Activated naive CD8-positive, alpha-beta T cell treated with anti-CD3 and anti-CD28 coated beads, Interleukin-2, amount 50 U/mL, for 24 hours (primary cell): ENCODE results near the gene ANLN.

Experiments
- ATAC-seq: fragments of 150-1000 bp; cut with Tn5 transposase; one replicate; pipeline ENCODE4 v1.10.0; 2021
- DNase-seq: peaks from one replicate; pipeline ENCODE4 v3.0.0; 2021
- H3K27ac Mint-ChIP-seq: one replicate; pipeline ENCODE4 v1.8.0; 2021; ENCODE audit warnings: mild to moderate bottlenecking, mixed read lengths
- H3K27me3 Mint-ChIP-seq: one replicate; pipeline ENCODE4 v1.8.0; 2021; ENCODE audit warnings: mixed read lengths
- H3K36me3 Mint-ChIP-seq: one replicate; pipeline ENCODE4 v1.8.0; 2021; ENCODE audit warnings: low read depth, mixed read lengths
- H3K4me1 Mint-ChIP-seq: one replicate; pipeline ENCODE4 v1.8.0; 2021; ENCODE audit warnings: mixed read lengths
- H3K4me3 Mint-ChIP-seq: one replicate; pipeline ENCODE4 v1.8.0; 2021; ENCODE audit warnings: mild to moderate bottlenecking, moderate library complexity, mixed read lengths
- H3K9me3 Mint-ChIP-seq: one replicate; pipeline ENCODE4 v1.8.0; 2021; ENCODE audit warnings: mixed read lengths

ANLN gene

GRCh38 chr7:36391436-36392198 lies 2.0 kb downstream of the ANLN start:
- Mint-ChIP-seq H3K4me3 (peak overlapping the region; percentile 83), H3K4me1 (peaks cover 34% of the 10 kb centered on the region), H3K27me3 (peaks cover 12% of the 10 kb centered on the region), H3K9me3 (peaks cover 11% of the 10 kb centered on the region), H3K36me3 (peaks cover 25% of the 10 kb centered on the region), H3K27ac (peak overlapping the region; percentile 60)
- ATAC-seq (no peak), DNase-seq (no peak)

GRCh38 chr7:36393826-36394225 lies 4.2 kb downstream of the ANLN start:
- Mint-ChIP-seq H3K4me3 (no peak overlapping the region), H3K9me3 (peaks cover 11% of the 10 kb centered on the region), H3K36me3 (peaks cover 46% of the 10 kb centered on the region), H3K27me3 (peaks cover 12% of the 10 kb centered on the region), H3K4me1 (peaks cover 32% of the 10 kb centered on the region), H3K27ac (no peak overlapping the region)
- ATAC-seq, result no peak
- no peak for DNase-seq

DNA sequence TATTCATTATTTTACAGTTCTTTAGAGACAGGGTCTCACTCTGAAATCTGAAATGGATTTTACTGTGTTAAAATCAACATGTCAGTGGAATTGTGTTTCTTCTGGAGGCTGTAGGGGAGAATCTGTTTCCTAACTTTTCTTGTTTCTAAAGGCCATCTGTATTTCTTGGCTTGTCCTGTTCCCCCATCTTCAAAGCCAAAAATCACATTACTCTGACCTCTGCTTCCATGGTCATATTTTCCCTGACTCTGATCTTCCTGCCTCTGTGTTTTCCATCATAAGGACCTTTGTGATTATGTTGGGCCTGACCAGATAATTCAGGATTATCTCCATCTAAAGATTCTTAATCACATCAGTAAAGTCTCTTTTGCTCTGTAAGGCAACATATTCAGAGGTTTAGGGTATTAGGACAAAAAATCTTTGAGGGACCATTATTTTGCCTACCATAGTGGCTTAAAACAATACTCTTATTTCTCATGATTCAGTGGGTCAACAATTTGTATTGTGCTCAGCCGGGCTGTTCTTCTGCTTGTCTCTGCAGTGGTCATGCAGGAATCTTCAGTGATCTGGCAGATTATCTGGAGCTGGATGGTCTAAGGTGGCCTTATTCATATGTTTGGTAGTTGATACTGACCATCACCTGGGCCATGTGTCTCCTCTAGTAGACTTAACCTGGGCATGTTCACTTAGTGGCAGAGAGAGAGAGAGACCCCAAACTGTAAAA lies 5.7 kb downstream of the ANLN start:
- ATAC-seq (no peak), DNase-seq (no peak)
- Mint-ChIP-seq H3K4me1 (peaks cover 30% of the 10 kb centered on the region), H3K4me3 (no peak overlapping the region), H3K9me3 (peaks cover 11% of the 10 kb centered on the region), H3K36me3 (peaks cover 57% of the 10 kb centered on the region), H3K27ac (no peak overlapping the region), H3K27me3 (peaks cover 12% of the 10 kb centered on the region)

DNA sequence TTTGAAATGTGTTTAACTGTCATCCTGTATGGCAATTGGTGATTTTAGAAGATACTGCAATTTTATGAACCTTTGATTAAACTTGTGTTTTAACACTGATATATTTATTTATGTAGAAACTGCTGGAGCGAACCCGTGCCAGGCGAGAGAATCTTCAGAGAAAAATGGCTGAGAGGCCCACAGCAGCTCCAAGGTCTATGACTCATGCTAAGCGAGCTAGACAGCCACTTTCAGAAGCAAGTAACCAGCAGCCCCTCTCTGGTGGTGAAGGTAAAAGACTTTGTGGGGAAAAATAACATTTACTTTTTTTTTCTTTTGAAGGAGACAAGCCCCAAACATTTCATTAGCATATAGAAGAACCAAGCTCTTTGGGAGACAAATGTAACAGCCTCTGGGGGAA lies 6.5 kb downstream of the ANLN start:
- peaks cover 9% of the 10 kb centered on the region for H3K27me3 Mint-ChIP-seq
- H3K4me3 Mint-ChIP-seq, result no peak overlapping the region
- ATAC-seq (peak; percentile 67), DNase-seq (no peak)
- no peak overlapping the region for H3K27ac Mint-ChIP-seq
- H3K4me1 Mint-ChIP-seq, result peaks cover 22% of the 10 kb centered on the region
- H3K36me3 Mint-ChIP-seq, result peaks cover 60% of the 10 kb centered on the region
- peaks cover 11% of the 10 kb centered on the region for H3K9me3 Mint-ChIP-seq

DNA sequence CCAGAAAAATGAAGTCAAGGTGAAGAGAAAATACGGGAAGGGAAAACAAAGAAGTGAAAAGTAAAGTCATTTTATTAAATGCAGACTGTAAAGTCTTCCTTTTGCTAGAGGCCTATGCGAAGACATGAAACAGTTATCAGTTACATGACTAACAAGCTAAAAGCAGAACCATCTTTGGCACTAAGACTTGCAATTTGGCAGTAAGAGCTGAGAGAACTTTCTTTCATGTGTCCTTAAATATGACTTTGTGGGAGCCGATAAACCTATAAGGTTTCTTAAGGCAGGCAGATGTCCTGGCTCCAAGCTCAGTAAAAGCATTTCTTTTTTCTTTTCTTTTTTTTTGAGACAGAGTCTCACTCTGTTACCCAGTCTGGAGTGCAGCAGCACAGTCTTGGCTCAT lies 10.4 kb downstream of the ANLN start:
- Mint-ChIP-seq H3K36me3 (peaks cover 67% of the 10 kb centered on the region), H3K4me3 (no peak overlapping the region), H3K4me1 (peaks cover 9% of the 10 kb centered on the region), H3K27me3 (peaks cover 3% of the 10 kb centered on the region), H3K9me3 (peaks cover 7% of the 10 kb centered on the region), H3K27ac (no peak overlapping the region)
- ATAC-seq, result no peak
- DNase-seq, result no peak

- DNase-seq (no peak), ATAC-seq (no peak)
- H3K9me3 Mint-ChIP-seq, result peaks cover under 1% of the 10 kb centered on the region
- peaks cover 62% of the 10 kb centered on the region for H3K36me3 Mint-ChIP-seq
- no peak overlapping the region for H3K27ac Mint-ChIP-seq
- peaks cover 7% of the 10 kb centered on the region for H3K4me1 Mint-ChIP-seq
- no peaks in the 10 kb centered on the region for H3K27me3 Mint-ChIP-seq
- H3K4me3 Mint-ChIP-seq, result no peak overlapping the region
Measured at GRCh38 chr7:36400606-36401005, 10.9 kb downstream of the ANLN start.

GRCh38 chr7:36403452-36403851 lies 13.8 kb downstream of the ANLN start:
- DNase-seq (no peak), ATAC-seq (no peak)
- Mint-ChIP-seq H3K4me1 (no peaks in the 10 kb centered on the region), H3K9me3 (no peaks in the 10 kb centered on the region), H3K27me3 (no peaks in the 10 kb centered on the region), H3K27ac (no peak overlapping the region), H3K36me3 (peaks cover 51% of the 10 kb centered on the region), H3K4me3 (no peak overlapping the region)

GRCh38 chr7:36404639-36405408 lies 15.2 kb downstream of the ANLN start:
- H3K36me3 Mint-ChIP-seq, result peaks cover 46% of the 10 kb centered on the region
- no peaks in the 10 kb centered on the region for H3K4me1 Mint-ChIP-seq
- ATAC-seq, result no peak
- DNase-seq, result no peak
- H3K27me3 Mint-ChIP-seq, result no peaks in the 10 kb centered on the region
- H3K4me3 Mint-ChIP-seq, result no peak overlapping the region
- no peaks in the 10 kb centered on the region for H3K9me3 Mint-ChIP-seq
- H3K27ac Mint-ChIP-seq, result no peak overlapping the region

- ATAC-seq (no peak), DNase-seq (no peak)
- H3K36me3 Mint-ChIP-seq, result peaks cover 45% of the 10 kb centered on the region
- no peak overlapping the region for H3K27ac Mint-ChIP-seq
- H3K27me3 Mint-ChIP-seq, result no peaks in the 10 kb centered on the region
- no peaks in the 10 kb centered on the region for H3K9me3 Mint-ChIP-seq
- no peak overlapping the region for H3K4me3 Mint-ChIP-seq
- H3K4me1 Mint-ChIP-seq, result no peaks in the 10 kb centered on the region
Measured at GRCh38 chr7:36405409-36405803, 15.7 kb downstream of the ANLN start.

GRCh38 chr7:36406156-36406555 lies 16.5 kb downstream of the ANLN start:
- no peak overlapping the region for H3K27ac Mint-ChIP-seq
- no peak for DNase-seq
- H3K27me3 Mint-ChIP-seq, result no peaks in the 10 kb centered on the region
- H3K4me1 Mint-ChIP-seq, result no peaks in the 10 kb centered on the region
- peaks cover 40% of the 10 kb centered on the region for H3K36me3 Mint-ChIP-seq
- H3K9me3 Mint-ChIP-seq, result no peaks in the 10 kb centered on the region
- no peak overlapping the region for H3K4me3 Mint-ChIP-seq
- ATAC-seq, result no peak

DNA sequence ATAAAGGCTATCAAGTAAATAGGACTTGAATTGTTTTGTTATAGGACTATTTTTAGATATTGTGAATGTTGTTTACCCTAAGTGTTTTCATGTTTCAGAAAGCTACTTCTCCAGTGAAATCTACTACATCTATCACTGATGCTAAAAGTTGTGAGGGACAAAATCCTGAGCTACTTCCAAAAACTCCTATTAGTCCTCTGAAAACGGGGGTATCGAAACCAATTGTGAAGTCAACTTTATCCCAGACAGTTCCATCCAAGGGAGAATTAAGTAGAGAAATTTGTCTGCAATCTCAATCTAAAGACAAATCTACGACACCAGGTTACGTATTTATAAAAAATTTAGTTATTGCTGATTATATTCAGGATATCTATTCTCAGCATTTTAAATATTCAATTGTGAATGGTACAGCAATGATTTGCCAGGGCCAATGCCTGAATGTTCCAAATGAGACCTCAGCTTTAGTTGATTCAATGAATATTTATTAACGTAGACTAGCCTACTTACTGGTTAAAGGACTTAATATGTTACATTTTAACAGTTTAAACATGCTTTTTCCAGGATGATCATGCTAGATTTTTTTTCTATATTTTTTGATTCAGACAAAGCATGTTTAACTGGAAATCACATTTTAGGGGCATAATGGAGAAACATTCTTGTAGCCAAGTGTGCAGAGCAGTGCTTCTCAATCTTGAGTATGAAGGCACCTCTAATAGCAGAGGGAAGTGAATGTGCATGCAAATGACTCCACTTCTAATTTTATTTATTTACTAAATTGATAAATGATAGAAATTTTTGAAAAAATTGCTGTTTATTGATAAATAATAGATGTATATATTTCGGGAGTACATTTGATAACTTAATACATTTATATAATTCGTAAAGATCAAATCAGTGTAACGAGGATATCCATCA lies 18.2 kb downstream of the ANLN start:
- H3K27ac Mint-ChIP-seq, result no peak overlapping the region
- H3K27me3 Mint-ChIP-seq, result no peaks in the 10 kb centered on the region
- H3K9me3 Mint-ChIP-seq, result no peaks in the 10 kb centered on the region
- H3K4me3 Mint-ChIP-seq, result no peak overlapping the region
- no peaks in the 10 kb centered on the region for H3K4me1 Mint-ChIP-seq
- peaks cover 35% of the 10 kb centered on the region for H3K36me3 Mint-ChIP-seq
- DNase-seq (no peak), ATAC-seq (no peak)

- ATAC-seq (no peak), DNase-seq (no peak)
- H3K4me3 Mint-ChIP-seq, result no peak overlapping the region
- no peaks in the 10 kb centered on the region for H3K4me1 Mint-ChIP-seq
- H3K36me3 Mint-ChIP-seq, result peaks cover 30% of the 10 kb centered on the region
- H3K9me3 Mint-ChIP-seq, result no peaks in the 10 kb centered on the region
- no peaks in the 10 kb centered on the region for H3K27me3 Mint-ChIP-seq
- H3K27ac Mint-ChIP-seq, result no peak overlapping the region
Measured at GRCh38 chr7:36408589-36408988, 18.9 kb downstream of the ANLN start.

DNA sequence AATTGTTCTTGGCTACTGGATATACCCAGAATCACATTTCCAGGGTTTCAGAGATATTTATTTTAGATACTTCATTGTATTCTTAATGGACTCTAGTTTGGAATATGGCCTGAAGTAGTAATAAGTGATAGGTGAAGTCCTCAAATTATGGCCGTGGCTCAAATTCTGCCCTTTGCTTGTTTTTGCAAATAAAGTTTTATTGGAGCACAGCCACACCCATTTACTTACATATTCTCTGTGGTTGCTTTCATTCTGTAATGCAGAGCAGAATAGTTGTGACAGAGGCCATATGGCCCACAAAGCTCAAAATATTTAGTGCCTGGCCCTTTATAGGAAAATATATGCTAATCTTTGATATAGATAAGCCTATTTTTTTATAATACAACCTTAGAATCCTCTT lies 19.5 kb downstream of the ANLN start:
- Mint-ChIP-seq H3K4me3 (no peak overlapping the region), H3K4me1 (no peaks in the 10 kb centered on the region), H3K27ac (no peak overlapping the region), H3K27me3 (no peaks in the 10 kb centered on the region), H3K36me3 (peaks cover 28% of the 10 kb centered on the region), H3K9me3 (no peaks in the 10 kb centered on the region)
- DNase-seq (no peak), ATAC-seq (no peak)

DNA sequence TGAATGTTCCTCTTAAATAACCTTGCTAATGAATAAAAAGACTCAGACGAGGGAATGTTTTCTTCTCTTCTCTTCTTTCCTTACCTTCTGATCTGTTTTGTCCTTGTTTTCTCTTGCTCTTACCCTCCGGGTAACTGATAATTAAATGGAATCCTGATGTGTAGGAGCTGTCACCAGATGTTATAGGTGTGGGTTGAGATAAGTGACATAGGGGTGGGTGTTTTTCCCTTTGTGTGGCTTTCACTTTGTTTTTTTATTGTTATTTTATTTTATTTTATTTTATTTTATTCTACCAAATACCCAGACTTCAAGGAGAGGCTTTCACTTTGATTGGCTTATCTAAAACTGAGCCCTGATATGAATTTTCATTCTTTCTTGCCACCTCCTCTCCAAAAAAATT lies 25.5 kb downstream of the ANLN start:
- Mint-ChIP-seq H3K4me1 (no peaks in the 10 kb centered on the region), H3K36me3 (peaks cover 27% of the 10 kb centered on the region), H3K4me3 (no peak overlapping the region), H3K9me3 (no peaks in the 10 kb centered on the region), H3K27ac (no peak overlapping the region), H3K27me3 (no peaks in the 10 kb centered on the region)
- DNase-seq (no peak), ATAC-seq (no peak)
